ENCODE data around the gene ATP8B4.

The ATP8B4 gene

GRCh38 chr15:50082066-50082465, 37.0 kb downstream of the ATP8B4 start:
- no peak for DNase-seq
- intact Hi-C loops (cut with DNase I): no loop called here

- intact Hi-C loops (cut with DNase I): no loop called here
- DNase-seq: peak in 39 of 42 donors; percentile 3 to 76 (median 45)
Observed at GRCh38 chr15:50077651-50078050, 41.4 kb downstream of the ATP8B4 start.

GRCh38 chr15:50077176-50077575, 41.9 kb downstream of the ATP8B4 start:
- no peak for DNase-seq
- intact Hi-C loops (cut with DNase I): no loop called here

GRCh38 chr15:50075319-50075718, 43.7 kb downstream of the ATP8B4 start:
- intact Hi-C loops (cut with DNase I): no loop called here
- DNase-seq: no peak

- no peak for DNase-seq
- intact Hi-C loops (cut with DNase I): no loop called here
Observed at GRCh38 chr15:50071551-50072258, 47.3 kb downstream of the ATP8B4 start.

GRCh38 chr15:50068016-50068415, 51.0 kb downstream of the ATP8B4 start:
- intact Hi-C loops (cut with DNase I): loop anchor here (10.0 kb wide), 1 partner anchor 57 kb away; no protein-coding TSS in a partner anchor

GRCh38 chr15:50067254-50067653, 51.8 kb downstream of the ATP8B4 start:
- intact Hi-C loops (cut with DNase I): loop anchor here (10.0 kb wide), 1 partner anchor 58 kb away; no protein-coding TSS in a partner anchor
- DNase-seq: no peak

More at GRCh38 chr15:50068016-50068415, 51.0 kb downstream of the ATP8B4 start:
- DNase-seq: no peak

- no peak for DNase-seq
- intact Hi-C loops (cut with DNase I): loop anchor here (10.0 kb wide), 1 partner anchor 58 kb away; no protein-coding TSS in a partner anchor
Observed at GRCh38 chr15:50066666-50067065, 52.4 kb downstream of the ATP8B4 start.

GRCh38 chr15:50066202-50066601, 52.8 kb downstream of the ATP8B4 start:
- DNase-seq: no peak
- intact Hi-C loops (cut with DNase I): loop anchor here (10.0 kb wide), 1 partner anchor 59 kb away; no protein-coding TSS in a partner anchor

GRCh38 chr15:50065279-50065678, 53.8 kb downstream of the ATP8B4 start:
- no peak for DNase-seq
- intact Hi-C loops (cut with DNase I): loop anchor here (10.0 kb wide), 1 partner anchor 60 kb away; no protein-coding TSS in a partner anchor

- intact Hi-C loops (cut with DNase I): loop anchor here (10.0 kb wide), 1 partner anchor 60 kb away; no protein-coding TSS in a partner anchor
- DNase-seq: no peak
Observed at GRCh38 chr15:50064673-50065072, 54.4 kb downstream of the ATP8B4 start.

- no peak for DNase-seq
- intact Hi-C loops (cut with DNase I): loop anchor here (10.0 kb wide), 1 partner anchor 62 kb away; no protein-coding TSS in a partner anchor
Observed at GRCh38 chr15:50063226-50063625, 55.8 kb downstream of the ATP8B4 start.

GRCh38 chr15:50061503-50061902, 57.5 kb downstream of the ATP8B4 start:
- no peak for DNase-seq
- intact Hi-C loops (cut with DNase I): loop anchor here (10.0 kb wide), 1 partner anchor 63 kb away; no protein-coding TSS in a partner anchor

- no peak for DNase-seq
- intact Hi-C loops (cut with DNase I): loop anchor here (10.0 kb wide), 1 partner anchor 65 kb away; no protein-coding TSS in a partner anchor
Observed at GRCh38 chr15:50059883-50060282, 59.1 kb downstream of the ATP8B4 start.

GRCh38 chr15:50059203-50059772, 59.7 kb downstream of the ATP8B4 start:
- intact Hi-C loops (cut with DNase I): no loop called here

GRCh38 chr15:50057905-50058639, 61.0 kb downstream of the ATP8B4 start:
- intact Hi-C loops (cut with DNase I): no loop called here

More at GRCh38 chr15:50059203-50059772, 59.7 kb downstream of the ATP8B4 start:
- no peak for DNase-seq

GRCh38 chr15:50057196-50057595, 61.8 kb downstream of the ATP8B4 start:
- no peak for DNase-seq
- intact Hi-C loops (cut with DNase I): no loop called here

More at GRCh38 chr15:50057905-50058639, 61.0 kb downstream of the ATP8B4 start:
- peak in 1 of 42 donors; percentile 7 for DNase-seq

- DNase-seq: no peak
- intact Hi-C loops (cut with DNase I): no loop called here
Observed at GRCh38 chr15:50055750-50056157, 63.3 kb downstream of the ATP8B4 start.

GRCh38 chr15:50055332-50055731, 63.7 kb downstream of the ATP8B4 start:
- DNase-seq: no peak
- intact Hi-C loops (cut with DNase I): no loop called here
